Esophagus (tissue), 2 donors: ENCODE results near the gene FKBP1A. TPM values are rescaled to one million over a fixed set of nuclear protein-coding genes. Genes with fewer than 3 reads are reported as not detected.
"Not testable (repeated sequence)": the region's sequence is repeated elsewhere in the genome, so short reads cannot be mapped to it uniquely, and the experiment has no call there.

Experiments used
- H3K27ac ChIP-seq, 2 donors: one replicate each; pipeline ENCODE4 v1.5.1; 2013; ENCODE audit warnings: low read depth in 2 of 2, mild to moderate bottlenecking in 2 of 2, inconsistent platforms in 1 of 2, low read length in 1 of 2, moderate library complexity in 1 of 2
- H3K27me3 ChIP-seq, 2 donors: one replicate each; pipeline ENCODE4 v1.6.1; 2013; ENCODE audit warnings: low read length in 2 of 2, control low read depth in 1 of 2, mild to moderate bottlenecking in 1 of 2; ENCODE audit not compliant: insufficient read depth in 2 of 2, control insufficient read depth in 1 of 2
- H3K36me3 ChIP-seq, 2 donors: one replicate each; pipeline ENCODE4 v1.6.1; 2013; ENCODE audit warnings: low read length in 1 of 2; ENCODE audit not compliant: control insufficient read depth in 2 of 2, insufficient read depth in 2 of 2
- H3K4me1 ChIP-seq, 2 donors: one replicate each; pipeline ENCODE4 v1.6.1; 2013; ENCODE audit warnings: low read length in 1 of 2; ENCODE audit not compliant: control insufficient read depth in 2 of 2, insufficient read depth in 2 of 2
- H3K4me3 ChIP-seq, 2 donors: one replicate each; pipeline ENCODE4 v1.5.1; 2013; ENCODE audit warnings: low read length in 2 of 2, mild to moderate bottlenecking in 2 of 2, low read depth in 1 of 2, moderate library complexity in 1 of 2
- H3K9me3 ChIP-seq, 2 donors: one replicate each; pipeline ENCODE4 v1.6.1; 2013; ENCODE audit warnings: mild to moderate bottlenecking in 2 of 2, low read depth in 1 of 2, low read length in 1 of 2, moderate library complexity in 1 of 2; ENCODE audit not compliant: control insufficient read depth in 2 of 2, insufficient read depth in 1 of 2
- WGBS, 2 donors: extraction: QIAGEN DNeasy Blood & Tissue Kit; methylation state at CpG; one replicate each; pipeline ENCODE4 v1.1.7; 2013; 5-methylcytosine and 5-hydroxymethylcytosine counted together
- polyA plus RNA-seq, 2 donors: library from polyadenylated mRNA; stranded (reverse); fragments of 200-250 nt; gene quantifications; one replicate each; pipeline ENCODE4 v1.2.3, GENCODE V29; 2013
- donor health status: healthy with polysubstance abuse.
- donor health status: Bipolar disorder and iron deficiency.

Gene FKBP1A
- polyA plus RNA-seq, 2 donors: 106 to 157 TPM

DNA sequence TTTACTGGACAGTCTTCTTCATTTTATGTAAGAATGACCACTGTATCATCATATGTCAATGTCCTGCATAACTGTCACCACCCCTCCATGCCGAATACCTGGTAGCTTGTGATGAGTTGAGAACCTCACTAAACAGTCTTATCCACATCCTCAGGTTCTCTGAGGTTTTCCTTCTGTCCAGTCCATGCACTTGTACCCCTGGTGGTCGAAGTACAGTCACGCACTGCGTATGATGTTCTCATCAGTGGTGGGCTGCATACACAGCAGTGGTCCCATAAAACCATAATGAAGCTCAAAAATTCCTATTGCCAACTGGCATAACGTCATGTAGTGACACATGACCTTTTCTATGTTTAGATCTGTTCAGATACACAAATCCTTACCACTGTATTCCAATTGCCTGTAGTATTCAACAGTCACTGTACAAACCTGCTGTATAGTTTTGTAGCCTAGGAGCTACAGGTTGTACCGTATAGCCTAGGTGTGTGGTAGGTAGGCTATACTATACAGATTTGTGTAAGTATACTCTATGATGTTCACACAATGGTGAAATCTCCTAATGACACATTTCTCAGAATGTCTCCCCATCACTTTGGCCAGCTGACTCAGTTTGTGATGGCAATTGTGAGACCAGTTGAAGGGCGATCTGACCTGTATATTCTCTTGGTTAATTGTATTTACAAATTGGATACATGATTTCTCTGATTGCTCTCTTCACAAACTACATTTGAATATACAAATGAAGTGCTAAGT is 32.6 kb downstream of the FKBP1A start:
- no peaks in the 10 kb centered on the region for H3K27me3 ChIP-seq
- WGBS, 2 donors: 73 to 89% methylated on average over 7 of the region's 7 CpGs
- H3K27ac ChIP-seq: no peak overlapping the region
- peaks cover 1 to 13% of the 10 kb centered on the region in 2 donors for H3K36me3 ChIP-seq
- no peaks in the 10 kb centered on the region for H3K9me3 ChIP-seq
- H3K4me1 ChIP-seq: no peaks in the 10 kb centered on the region
- H3K4me3 ChIP-seq: no peak overlapping the region

DNA sequence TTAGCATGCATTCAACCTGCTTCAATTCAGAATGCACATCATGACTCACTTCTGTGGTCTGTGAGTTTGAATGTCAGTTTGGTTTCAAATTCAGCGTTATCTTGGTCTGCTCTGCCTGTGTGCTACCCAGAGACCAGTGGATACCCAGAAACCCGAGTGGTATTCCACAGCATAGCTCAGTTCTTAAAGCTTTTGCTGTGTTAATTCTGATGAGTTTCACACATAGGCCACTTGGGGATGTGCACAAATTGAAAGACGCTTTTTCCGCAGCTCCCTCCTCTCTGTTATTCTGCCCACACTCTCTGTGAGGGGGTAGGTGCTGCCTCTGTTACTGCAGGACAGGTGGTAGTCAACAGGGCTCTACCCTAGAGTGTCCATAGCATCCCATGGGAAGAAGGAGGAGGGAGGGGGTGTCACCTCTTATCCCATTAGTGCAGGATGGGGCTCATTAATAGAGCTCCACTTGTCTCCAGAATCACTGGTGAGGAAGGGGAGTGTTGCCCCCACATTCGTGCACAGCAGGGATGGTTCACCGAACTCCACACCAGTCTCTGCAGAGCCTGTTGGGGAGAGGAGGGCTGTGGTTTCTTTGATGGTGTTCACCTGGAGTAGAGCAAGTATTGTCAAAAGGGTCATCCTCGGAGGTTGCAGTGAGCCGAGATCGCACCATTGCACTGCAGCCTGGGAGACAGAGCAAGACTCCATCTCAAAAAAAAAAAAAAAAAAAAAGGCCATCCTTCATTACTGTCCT is 34.8 kb downstream of the FKBP1A start:
- no peak overlapping the region for H3K4me3 ChIP-seq
- no peaks in the 10 kb centered on the region for H3K4me1 ChIP-seq
- peaks cover 0 to 3% of the 10 kb centered on the region in 2 donors for H3K9me3 ChIP-seq
- H3K36me3 ChIP-seq: peaks cover 3 to 18% of the 10 kb centered on the region in 2 donors
- H3K27ac ChIP-seq: no peak overlapping the region
- 85 to 86% methylated on average over 9 of the region's 9 CpGs for WGBS, 2 donors
- no peaks in the 10 kb centered on the region for H3K27me3 ChIP-seq

GRCh38 chr20:1353956-1354355 is 38.9 kb downstream of the FKBP1A start:
- Histone ChIP-seq H3K36me3 (peaks cover 3 to 12% of the 10 kb centered on the region in 2 donors), H3K9me3 (peaks cover 0 to 3% of the 10 kb centered on the region in 2 donors), H3K4me1 (no peaks in the 10 kb centered on the region), H3K4me3 (no peak overlapping the region), H3K27me3 (no peaks in the 10 kb centered on the region), H3K27ac (no peak overlapping the region)

DNA sequence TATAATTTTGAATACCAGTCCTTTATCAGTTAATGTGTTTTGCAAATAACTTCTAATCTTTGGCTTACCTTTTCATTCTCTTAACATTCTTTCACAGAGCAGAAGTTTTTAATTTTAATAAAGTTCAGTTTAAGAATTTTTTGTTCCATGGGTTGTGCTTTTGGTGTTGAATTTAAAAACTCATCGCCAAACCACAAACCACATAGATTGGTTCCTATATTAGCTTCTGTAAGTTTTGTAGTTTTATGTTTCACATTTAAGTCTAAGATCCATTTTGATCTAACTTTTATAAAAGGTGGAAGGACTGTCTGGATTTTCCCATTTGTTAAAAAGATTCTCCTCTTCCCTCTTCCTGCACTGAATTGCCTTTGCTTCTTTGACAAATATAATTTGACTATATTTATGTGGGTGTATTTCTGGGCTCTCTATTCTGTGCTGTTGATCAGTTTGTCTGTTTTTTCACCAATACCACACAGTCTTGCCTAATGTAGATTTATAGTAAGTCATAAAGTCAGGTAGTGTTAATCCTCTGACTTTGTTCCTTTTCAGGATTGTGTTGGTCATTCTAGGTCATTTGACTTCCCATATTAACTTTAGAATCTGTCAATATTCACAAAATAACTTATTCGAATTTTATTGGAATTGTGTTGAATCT is 46.4 kb downstream of the FKBP1A start:
- H3K4me1 ChIP-seq: no peaks in the 10 kb centered on the region
- WGBS, 2 donors: 82 to 90% methylated on average over 2 of the region's 2 CpGs
- no peaks in the 10 kb centered on the region for H3K36me3 ChIP-seq
- no peaks in the 10 kb centered on the region for H3K9me3 ChIP-seq
- no peak overlapping the region for H3K27ac ChIP-seq
- no peaks in the 10 kb centered on the region for H3K27me3 ChIP-seq
- no peak overlapping the region for H3K4me3 ChIP-seq

DNA sequence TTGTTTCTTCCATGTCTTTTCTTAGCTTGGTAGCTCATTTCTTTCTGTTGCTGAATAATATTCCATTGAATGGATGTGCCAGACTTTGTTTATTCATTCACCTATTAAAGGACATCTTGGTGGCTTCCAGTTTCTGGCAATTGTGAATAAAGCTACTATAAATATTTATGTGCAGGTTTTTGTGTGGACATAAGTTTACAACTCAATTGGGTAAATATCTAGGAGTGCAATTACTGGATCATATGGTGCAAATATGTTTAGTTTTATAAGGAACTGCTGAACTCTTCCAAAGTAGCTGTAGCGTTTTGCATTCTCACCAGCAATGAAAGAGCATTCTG is 47.1 kb downstream of the FKBP1A start:
- Histone ChIP-seq H3K4me1 (no peaks in the 10 kb centered on the region), H3K4me3 (no peak overlapping the region), H3K27me3 (no peaks in the 10 kb centered on the region), H3K36me3 (no peaks in the 10 kb centered on the region), H3K27ac (no peak overlapping the region), H3K9me3 (no peaks in the 10 kb centered on the region)
- WGBS, 2 donors: 84 to 86% methylated on average over 1 of the region's 1 CpG

DNA sequence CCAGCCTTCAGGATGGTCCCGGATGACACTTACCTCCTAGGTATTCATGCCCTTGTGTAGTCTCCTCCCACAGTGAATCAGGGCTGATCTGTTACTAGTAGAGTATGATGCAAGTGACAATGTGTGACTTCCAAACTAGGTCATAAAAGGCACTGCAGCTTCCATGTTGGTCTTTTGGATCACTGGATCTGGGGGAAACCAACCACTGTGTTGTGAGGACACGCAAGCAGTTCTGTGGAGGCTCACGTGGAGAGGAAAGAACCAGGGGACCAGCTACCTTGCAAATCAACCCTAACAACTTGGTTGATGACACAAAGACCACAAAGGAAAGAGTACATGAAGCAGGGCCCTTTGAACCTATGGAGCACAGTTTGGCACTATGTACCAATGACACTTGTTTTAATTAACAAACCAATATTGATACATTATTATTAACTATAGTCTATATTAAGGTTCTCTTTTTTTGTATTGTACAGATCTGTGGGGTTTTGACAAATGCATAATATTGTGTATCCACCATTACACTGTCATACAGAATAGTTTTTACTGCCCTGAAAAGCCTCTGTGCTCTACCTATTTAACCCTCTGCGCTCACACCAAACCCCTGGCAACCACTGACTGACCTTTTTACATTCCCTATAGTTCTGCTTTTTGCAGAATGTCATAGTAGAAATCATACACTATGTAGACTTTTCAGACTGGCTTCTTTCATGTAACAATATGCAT is 47.7 kb downstream of the FKBP1A start:
- Histone ChIP-seq H3K4me1 (no peaks in the 10 kb centered on the region), H3K27me3 (no peaks in the 10 kb centered on the region), H3K36me3 (no peaks in the 10 kb centered on the region), H3K27ac (no peak overlapping the region), H3K4me3 (no peak overlapping the region), H3K9me3 (no peaks in the 10 kb centered on the region)
- WGBS, 2 donors: 84 to 92% methylated on average over 4 of the region's 4 CpGs

- H3K36me3 ChIP-seq, H3K4me3 ChIP-seq, H3K27me3 ChIP-seq, H3K4me1 ChIP-seq, H3K9me3 ChIP-seq, H3K27ac ChIP-seq: not testable (repeated sequence)
- 85 to 90% methylated on average over 8 of the region's 8 CpGs for WGBS, 2 donors
Observed at GRCh38 chr20:1343446-1344124, 49.3 kb downstream of the FKBP1A start.

- H3K9me3 ChIP-seq: no peaks in the 10 kb centered on the region
- 89% methylated on average over 5 of the region's 5 CpGs for WGBS, 2 donors
Observed at GRCh38 chr20:1341561-1342265, 51.1 kb downstream of the FKBP1A start.

More at GRCh38 chr20:1341561-1342265, 51.1 kb downstream of the FKBP1A start:
- Histone ChIP-seq H3K27me3 (no peaks in the 10 kb centered on the region), H3K27ac (no peak overlapping the region), H3K36me3 (no peaks in the 10 kb centered on the region), H3K4me3 (no peak overlapping the region), H3K4me1 (peaks cover 4 to 5% of the 10 kb centered on the region in 2 donors)
